ENCODE results near the gene SNTG2. TPM values are rescaled to one million over a fixed set of nuclear protein-coding genes. Genes with fewer than 3 reads are reported as not detected.

Gene SNTG2
- polyA plus RNA-seq, 2 donors = 0.26 to 0.33 TPM

GRCh38 chr2:1150724-1151511 is 200.3 kb downstream of the SNTG2 start:
- H3K27me3 ChIP-seq (ENCODE audit: control insufficient read depth in 1 of 2, insufficient read depth in 2 of 2, low read length in 2 of 2) = no peaks in the 10 kb centered on the region
- no peaks in the 10 kb centered on the region for H3K36me3 ChIP-seq (ENCODE audit: control insufficient read depth in 2 of 2, insufficient read depth in 2 of 2, low read length in 1 of 2)
- no peak overlapping the region for H3K4me3 ChIP-seq (ENCODE audit: low read depth in 1 of 2, low read length in 2 of 2)
- no peaks in the 10 kb centered on the region for H3K4me1 ChIP-seq (ENCODE audit: control insufficient read depth in 2 of 2, insufficient read depth in 2 of 2, low read length in 1 of 2)
- peaks cover 0 to 2% of the 10 kb centered on the region in 2 donors for H3K9me3 ChIP-seq (ENCODE audit: control insufficient read depth in 2 of 2, insufficient read depth in 1 of 2, low read depth in 1 of 2, low read length in 1 of 2)
- no peak overlapping the region for H3K27ac ChIP-seq (ENCODE audit: low read depth in 2 of 2, low read length in 1 of 2)
- WGBS, 2 donors = 65% methylated on average over 13 of the region's 13 CpGs

- Histone ChIP-seq H3K27ac (ENCODE audit: low read depth in 2 of 2, low read length in 1 of 2) (no peak overlapping the region), H3K4me1 (ENCODE audit: control insufficient read depth in 2 of 2, insufficient read depth in 2 of 2, low read length in 1 of 2) (peaks cover 0 to 2% of the 10 kb centered on the region in 2 donors), H3K9me3 (ENCODE audit: control insufficient read depth in 2 of 2, insufficient read depth in 1 of 2, low read depth in 1 of 2, low read length in 1 of 2) (peaks cover 0 to 5% of the 10 kb centered on the region in 2 donors), H3K36me3 (ENCODE audit: control insufficient read depth in 2 of 2, insufficient read depth in 2 of 2, low read length in 1 of 2) (no peaks in the 10 kb centered on the region), H3K27me3 (ENCODE audit: control insufficient read depth in 1 of 2, insufficient read depth in 2 of 2, low read length in 2 of 2) (no peaks in the 10 kb centered on the region), H3K4me3 (ENCODE audit: low read depth in 1 of 2, low read length in 2 of 2) (no peak overlapping the region)
- 81 to 86% methylated on average over 7 of the region's 7 CpGs for WGBS, 2 donors
Measured at GRCh38 chr2:1152375-1152774, 201.7 kb downstream of the SNTG2 start.

DNA sequence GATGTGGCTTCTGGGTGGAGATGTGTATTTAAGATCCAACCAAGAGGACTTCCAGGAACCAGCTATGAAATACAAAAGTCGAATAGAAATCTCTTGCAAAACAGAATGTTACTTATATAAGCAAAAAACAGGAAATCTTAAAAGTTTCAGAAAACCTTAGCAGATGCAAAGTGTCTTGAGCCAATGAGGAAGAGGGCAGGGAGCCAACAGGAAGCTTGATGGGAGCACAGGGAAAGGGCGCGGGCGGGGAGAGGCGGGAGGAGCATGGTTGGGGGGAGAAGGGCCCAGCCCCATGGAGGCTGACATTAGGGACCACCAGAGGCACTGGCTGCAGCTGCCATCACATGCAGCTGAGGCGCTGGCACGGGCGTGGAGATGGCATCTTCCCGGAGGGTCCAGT is 203.3 kb downstream of the SNTG2 start:
- H3K4me1 ChIP-seq (ENCODE audit: control insufficient read depth in 2 of 2, insufficient read depth in 2 of 2, low read length in 1 of 2) = peaks cover 0 to 2% of the 10 kb centered on the region in 2 donors
- peaks cover 0 to 5% of the 10 kb centered on the region in 2 donors for H3K9me3 ChIP-seq (ENCODE audit: control insufficient read depth in 2 of 2, insufficient read depth in 1 of 2, low read depth in 1 of 2, low read length in 1 of 2)
- WGBS, 2 donors = 46 to 59% methylated on average over 9 of the region's 9 CpGs
- H3K4me3 ChIP-seq (ENCODE audit: low read depth in 1 of 2, low read length in 2 of 2) = no peak overlapping the region
- no peaks in the 10 kb centered on the region for H3K36me3 ChIP-seq (ENCODE audit: control insufficient read depth in 2 of 2, insufficient read depth in 2 of 2, low read length in 1 of 2)
- no peak overlapping the region for H3K27ac ChIP-seq (ENCODE audit: low read depth in 2 of 2, low read length in 1 of 2)
- no peaks in the 10 kb centered on the region for H3K27me3 ChIP-seq (ENCODE audit: control insufficient read depth in 1 of 2, insufficient read depth in 2 of 2, low read length in 2 of 2)

DNA sequence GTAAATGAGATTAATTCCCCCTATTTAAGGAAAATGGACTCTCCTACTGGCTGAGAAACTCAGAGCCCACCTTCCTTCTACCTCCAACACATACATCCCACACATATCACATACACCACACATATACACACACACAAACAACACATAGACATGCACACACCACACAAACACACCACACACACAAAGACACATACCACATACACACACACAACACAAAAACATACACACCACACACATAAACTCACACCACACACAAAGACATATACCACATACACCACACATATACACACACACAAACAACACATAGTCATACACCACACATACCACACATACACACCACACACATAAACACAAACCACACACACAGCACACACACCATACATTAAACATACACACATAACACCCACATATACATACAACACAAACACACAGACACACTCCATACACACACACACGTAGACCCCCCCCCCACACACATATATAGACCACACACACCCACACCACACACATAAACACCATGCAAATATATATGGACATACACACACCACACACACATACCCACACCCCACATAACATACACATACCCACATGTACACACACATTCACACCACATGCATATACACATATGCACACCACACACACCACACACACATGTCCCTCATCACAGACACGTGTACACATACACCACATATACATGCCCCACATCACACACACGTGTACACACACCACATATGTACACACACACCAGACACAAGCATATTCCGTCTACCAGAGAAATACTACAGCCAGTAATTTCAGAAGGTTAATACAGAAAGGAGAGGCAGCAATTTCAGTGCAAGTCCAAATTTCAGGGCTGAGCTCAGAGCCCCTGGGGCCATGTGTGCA is 204.3 kb downstream of the SNTG2 start:
- Histone ChIP-seq H3K27ac (ENCODE audit: low read depth in 2 of 2, low read length in 1 of 2) (no peak overlapping the region), H3K4me3 (ENCODE audit: low read depth in 1 of 2, low read length in 2 of 2) (no peak overlapping the region), H3K9me3 (ENCODE audit: control insufficient read depth in 2 of 2, insufficient read depth in 1 of 2, low read depth in 1 of 2, low read length in 1 of 2) (peaks cover 0 to 5% of the 10 kb centered on the region in 2 donors), H3K4me1 (ENCODE audit: control insufficient read depth in 2 of 2, insufficient read depth in 2 of 2, low read length in 1 of 2) (peaks cover 0 to 2% of the 10 kb centered on the region in 2 donors), H3K27me3 (ENCODE audit: control insufficient read depth in 1 of 2, insufficient read depth in 2 of 2, low read length in 2 of 2) (no peaks in the 10 kb centered on the region), H3K36me3 (ENCODE audit: control insufficient read depth in 2 of 2, insufficient read depth in 2 of 2, low read length in 1 of 2) (no peaks in the 10 kb centered on the region)
- 84 to 90% methylated on average over 4 of the region's 4 CpGs for WGBS, 2 donors

- Histone ChIP-seq H3K27me3 (ENCODE audit: control insufficient read depth in 1 of 2, insufficient read depth in 2 of 2, low read length in 2 of 2) (no peaks in the 10 kb centered on the region), H3K4me1 (ENCODE audit: control insufficient read depth in 2 of 2, insufficient read depth in 2 of 2, low read length in 1 of 2) (peaks cover 0 to 2% of the 10 kb centered on the region in 2 donors), H3K27ac (ENCODE audit: low read depth in 2 of 2, low read length in 1 of 2) (no peak overlapping the region), H3K9me3 (ENCODE audit: control insufficient read depth in 2 of 2, insufficient read depth in 1 of 2, low read depth in 1 of 2, low read length in 1 of 2) (peaks cover 0 to 5% of the 10 kb centered on the region in 2 donors), H3K4me3 (ENCODE audit: low read depth in 1 of 2, low read length in 2 of 2) (no peak overlapping the region), H3K36me3 (ENCODE audit: control insufficient read depth in 2 of 2, insufficient read depth in 2 of 2, low read length in 1 of 2) (no peaks in the 10 kb centered on the region)
- WGBS, 2 donors = 70 to 75% methylated on average over 7 of the region's 7 CpGs
Measured at GRCh38 chr2:1156059-1156458, 205.4 kb downstream of the SNTG2 start.

DNA sequence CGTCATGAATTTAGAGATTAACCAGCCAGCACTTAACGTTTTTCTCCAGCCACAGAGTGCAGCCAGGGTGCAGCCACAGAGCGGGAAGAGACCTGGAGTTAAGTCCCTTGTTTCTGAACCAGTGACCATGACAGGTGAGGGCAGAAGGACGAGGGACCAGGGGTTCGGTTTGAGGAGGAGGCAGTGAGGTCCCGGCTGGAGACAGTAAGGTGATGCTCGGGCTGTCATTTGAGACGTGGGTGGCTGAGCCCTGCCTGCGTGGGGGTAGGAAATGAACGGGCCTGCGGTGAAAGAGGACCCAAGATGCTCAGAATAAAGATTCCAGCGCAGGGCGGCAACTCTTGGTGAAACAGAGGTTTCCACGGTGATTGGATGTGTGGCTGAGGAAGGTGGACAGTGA is 205.9 kb downstream of the SNTG2 start:
- no peak overlapping the region for H3K27ac ChIP-seq (ENCODE audit: low read depth in 2 of 2, low read length in 1 of 2)
- H3K4me1 ChIP-seq (ENCODE audit: control insufficient read depth in 2 of 2, insufficient read depth in 2 of 2, low read length in 1 of 2) = peaks cover 0 to 2% of the 10 kb centered on the region in 2 donors
- 67% methylated on average over 14 of the region's 14 CpGs for WGBS, 2 donors
- H3K27me3 ChIP-seq (ENCODE audit: control insufficient read depth in 1 of 2, insufficient read depth in 2 of 2, low read length in 2 of 2) = no peaks in the 10 kb centered on the region
- H3K9me3 ChIP-seq (ENCODE audit: control insufficient read depth in 2 of 2, insufficient read depth in 1 of 2, low read depth in 1 of 2, low read length in 1 of 2) = peaks cover 0 to 5% of the 10 kb centered on the region in 2 donors
- no peaks in the 10 kb centered on the region for H3K36me3 ChIP-seq (ENCODE audit: control insufficient read depth in 2 of 2, insufficient read depth in 2 of 2, low read length in 1 of 2)
- no peak overlapping the region for H3K4me3 ChIP-seq (ENCODE audit: low read depth in 1 of 2, low read length in 2 of 2)

DNA sequence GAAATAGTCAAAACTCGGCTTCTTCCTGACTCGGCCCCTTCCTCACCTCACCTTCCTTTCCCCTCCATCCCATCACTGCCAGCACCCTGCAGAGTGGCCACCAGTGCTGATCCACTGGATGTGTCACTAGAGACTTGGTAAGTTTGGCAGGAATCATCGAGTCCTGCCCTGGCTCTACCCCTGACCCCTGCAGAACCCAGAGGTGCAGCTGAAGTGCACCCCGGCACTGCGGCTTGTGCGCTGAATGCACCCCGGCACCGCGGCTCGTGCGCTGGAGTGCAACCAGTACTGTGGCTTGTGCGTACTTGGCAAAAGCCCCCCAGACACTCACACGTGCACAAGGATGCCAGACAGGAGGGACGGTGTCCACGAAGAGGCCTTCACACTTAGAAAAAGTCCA is 206.5 kb downstream of the SNTG2 start:
- H3K4me1 ChIP-seq (ENCODE audit: control insufficient read depth in 2 of 2, insufficient read depth in 2 of 2, low read length in 1 of 2) = peaks cover 0 to 2% of the 10 kb centered on the region in 2 donors
- H3K36me3 ChIP-seq (ENCODE audit: control insufficient read depth in 2 of 2, insufficient read depth in 2 of 2, low read length in 1 of 2) = no peaks in the 10 kb centered on the region
- no peak overlapping the region for H3K4me3 ChIP-seq (ENCODE audit: low read depth in 1 of 2, low read length in 2 of 2)
- 81 to 84% methylated on average over 15 of the region's 15 CpGs for WGBS, 2 donors
- no peaks in the 10 kb centered on the region for H3K27me3 ChIP-seq (ENCODE audit: control insufficient read depth in 1 of 2, insufficient read depth in 2 of 2, low read length in 2 of 2)
- no peak overlapping the region for H3K27ac ChIP-seq (ENCODE audit: low read depth in 2 of 2, low read length in 1 of 2)
- peaks cover 0 to 5% of the 10 kb centered on the region in 2 donors for H3K9me3 ChIP-seq (ENCODE audit: control insufficient read depth in 2 of 2, insufficient read depth in 1 of 2, low read depth in 1 of 2, low read length in 1 of 2)

GRCh38 chr2:1159013-1159412 is 208.4 kb downstream of the SNTG2 start:
- Histone ChIP-seq H3K27me3 (ENCODE audit: control insufficient read depth in 1 of 2, insufficient read depth in 2 of 2, low read length in 2 of 2) (no peaks in the 10 kb centered on the region), H3K4me1 (ENCODE audit: control insufficient read depth in 2 of 2, insufficient read depth in 2 of 2, low read length in 1 of 2) (peaks cover 0 to 2% of the 10 kb centered on the region in 2 donors), H3K9me3 (ENCODE audit: control insufficient read depth in 2 of 2, insufficient read depth in 1 of 2, low read depth in 1 of 2, low read length in 1 of 2) (peaks cover 0 to 13% of the 10 kb centered on the region in 2 donors), H3K36me3 (ENCODE audit: control insufficient read depth in 2 of 2, insufficient read depth in 2 of 2, low read length in 1 of 2) (no peaks in the 10 kb centered on the region), H3K27ac (ENCODE audit: low read depth in 2 of 2, low read length in 1 of 2) (no peak overlapping the region), H3K4me3 (ENCODE audit: low read depth in 1 of 2, low read length in 2 of 2) (no peak overlapping the region)
- WGBS, 2 donors = 74 to 77% methylated on average over 9 of the region's 9 CpGs

DNA sequence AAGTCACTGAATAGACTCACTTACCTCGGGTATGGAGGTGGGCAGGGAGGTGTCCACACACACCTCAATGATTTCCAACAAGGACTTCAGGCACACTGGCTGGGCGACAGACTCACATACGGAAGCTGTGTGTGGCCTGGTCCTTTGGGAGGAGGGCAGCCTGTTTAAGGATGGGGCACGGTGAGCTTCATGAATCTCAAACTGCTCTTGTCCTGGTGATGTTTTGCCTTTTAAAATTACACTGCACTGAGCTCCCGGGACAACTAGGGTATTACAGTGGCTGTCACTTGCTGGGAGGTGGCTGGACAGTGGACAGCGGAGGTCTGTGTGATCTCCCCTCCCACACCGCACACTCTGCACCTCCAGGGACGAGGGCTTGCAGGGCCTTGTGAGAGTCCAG is 211.6 kb downstream of the SNTG2 start:
- Histone ChIP-seq H3K4me1 (ENCODE audit: control insufficient read depth in 2 of 2, insufficient read depth in 2 of 2, low read length in 1 of 2) (no peaks in the 10 kb centered on the region), H3K36me3 (ENCODE audit: control insufficient read depth in 2 of 2, insufficient read depth in 2 of 2, low read length in 1 of 2) (no peaks in the 10 kb centered on the region), H3K4me3 (ENCODE audit: low read depth in 1 of 2, low read length in 2 of 2) (no peak overlapping the region), H3K27ac (ENCODE audit: low read depth in 2 of 2, low read length in 1 of 2) (no peak overlapping the region), H3K9me3 (ENCODE audit: control insufficient read depth in 2 of 2, insufficient read depth in 1 of 2, low read depth in 1 of 2, low read length in 1 of 2) (peaks cover 0 to 15% of the 10 kb centered on the region in 2 donors), H3K27me3 (ENCODE audit: control insufficient read depth in 1 of 2, insufficient read depth in 2 of 2, low read length in 2 of 2) (no peaks in the 10 kb centered on the region)
- 89 to 92% methylated on average over 8 of the region's 8 CpGs for WGBS, 2 donors
